Stimulated activated CD4-positive, alpha-beta T cell treated with anti-CD3 and anti-CD28 coated beads, Interleukin-12 subunit alpha, Interleukin-12 subunit beta, amount 100 ng/mL, for 4 hours (primary cell): ENCODE data around the gene TTC6.

Source experiments
- DNase-seq: peaks from one replicate; pipeline ENCODE4 v3.0.0-alpha.2; 2020

TTC6 gene

DNA sequence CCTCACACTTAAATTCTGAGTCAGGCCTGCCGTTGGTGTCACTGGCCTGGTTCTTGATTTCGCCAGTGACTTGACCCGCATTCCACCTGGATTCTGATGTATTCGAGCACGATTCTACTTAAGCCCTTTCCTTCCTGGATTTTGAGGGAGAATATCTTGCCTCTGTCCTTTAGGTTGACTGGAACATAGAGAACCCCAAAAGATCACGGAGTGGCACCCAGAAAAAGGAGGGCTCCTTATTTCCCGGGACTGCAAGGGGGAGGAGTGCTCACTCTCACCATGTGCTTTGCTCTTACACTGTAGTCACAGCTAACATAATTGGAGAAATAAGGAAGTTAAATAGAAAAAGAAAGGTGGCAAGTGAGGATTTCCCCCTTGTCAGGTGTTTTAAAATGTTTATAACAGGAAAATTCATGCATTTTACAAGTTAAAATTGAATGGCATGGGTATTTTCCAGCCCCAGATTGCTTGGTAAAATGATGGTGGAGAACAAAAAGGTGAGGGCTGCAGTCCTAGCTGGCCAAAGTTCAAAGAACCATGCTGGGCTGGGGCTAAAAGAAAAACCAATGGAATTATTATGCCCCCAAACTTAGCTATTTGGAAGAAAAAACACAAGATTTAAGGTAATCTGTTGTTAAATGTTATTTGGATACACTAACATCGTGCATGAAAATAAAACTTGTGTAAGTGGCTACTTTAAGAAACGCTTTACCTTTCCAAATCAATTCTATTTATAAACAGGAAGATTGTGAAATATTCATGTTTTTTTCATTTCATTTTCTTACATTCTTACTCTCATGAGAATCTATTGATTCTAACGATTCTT, 9.2 kb upstream of the TTC6 start:
- DNase-seq: no peak

- no peak for DNase-seq
These were observed 8.7 kb upstream of the TTC6 start for GRCh38 chr14:37586797-37587130.

- DNase-seq: no peak
These were observed 8.2 kb upstream of the TTC6 start for GRCh38 chr14:37587131-37587803.

GRCh38 chr14:37587881-37588666, 7.4 kb upstream of the TTC6 start:
- no peak for DNase-seq

DNA sequence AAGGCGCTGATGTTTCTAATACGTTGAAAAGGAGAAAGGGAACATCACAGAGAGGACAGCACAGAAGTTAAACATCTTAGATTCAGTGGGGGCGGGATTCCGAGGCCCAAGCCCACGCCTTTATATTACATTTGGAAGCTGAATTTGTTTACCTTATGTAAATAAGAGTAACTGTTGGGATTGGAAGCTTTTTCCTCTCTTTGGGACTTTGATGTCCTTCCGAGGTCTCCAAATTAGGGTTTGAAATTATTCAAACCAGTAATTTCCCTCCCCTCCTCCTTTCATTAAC, 6.8 kb upstream of the TTC6 start:
- no peak for DNase-seq

DNA sequence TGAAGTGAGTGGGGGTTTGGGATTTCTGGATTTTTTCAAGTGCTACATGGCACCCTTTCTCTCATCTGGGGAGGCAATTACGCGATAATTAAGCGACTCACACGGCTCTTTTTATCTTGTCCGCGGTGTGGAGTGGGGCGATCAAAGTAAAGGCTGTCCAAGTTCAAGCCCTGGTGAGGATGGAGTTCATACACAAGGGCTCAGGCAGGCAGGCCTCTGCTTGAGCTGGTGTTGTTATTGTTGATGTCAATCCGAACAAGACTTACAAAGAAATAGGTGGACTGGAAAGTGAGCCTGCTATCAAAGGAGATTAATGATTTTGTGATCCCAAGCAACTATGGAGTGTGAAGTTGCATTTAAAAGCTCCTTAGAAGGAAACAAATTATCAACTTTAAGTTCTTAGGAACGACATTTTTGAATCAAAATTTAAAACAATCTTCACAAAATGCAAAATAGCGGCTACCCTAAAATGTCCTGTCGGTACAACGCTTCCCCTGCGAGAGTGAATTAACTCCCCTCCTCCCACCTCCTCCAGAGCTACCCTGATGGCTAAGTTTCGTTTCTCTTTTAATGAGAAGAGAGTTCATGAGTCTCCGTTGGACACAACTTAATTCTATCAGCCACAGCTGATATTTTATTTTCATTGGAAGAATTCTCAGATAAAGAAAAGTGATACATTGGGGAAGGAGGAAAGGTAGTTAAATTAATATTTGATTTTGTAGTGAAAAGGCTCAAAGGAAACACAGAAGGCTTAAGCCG, 6.3 kb upstream of the TTC6 start:
- DNase-seq: no peak

- DNase-seq: no peak
These were observed 5.6 kb upstream of the TTC6 start for GRCh38 chr14:37589715-37590427.

GRCh38 chr14:37590428-37591139, 4.8 kb upstream of the TTC6 start:
- no peak for DNase-seq

- DNase-seq: no peak
These were observed 4.0 kb upstream of the TTC6 start for GRCh38 chr14:37591311-37591940.

DNA sequence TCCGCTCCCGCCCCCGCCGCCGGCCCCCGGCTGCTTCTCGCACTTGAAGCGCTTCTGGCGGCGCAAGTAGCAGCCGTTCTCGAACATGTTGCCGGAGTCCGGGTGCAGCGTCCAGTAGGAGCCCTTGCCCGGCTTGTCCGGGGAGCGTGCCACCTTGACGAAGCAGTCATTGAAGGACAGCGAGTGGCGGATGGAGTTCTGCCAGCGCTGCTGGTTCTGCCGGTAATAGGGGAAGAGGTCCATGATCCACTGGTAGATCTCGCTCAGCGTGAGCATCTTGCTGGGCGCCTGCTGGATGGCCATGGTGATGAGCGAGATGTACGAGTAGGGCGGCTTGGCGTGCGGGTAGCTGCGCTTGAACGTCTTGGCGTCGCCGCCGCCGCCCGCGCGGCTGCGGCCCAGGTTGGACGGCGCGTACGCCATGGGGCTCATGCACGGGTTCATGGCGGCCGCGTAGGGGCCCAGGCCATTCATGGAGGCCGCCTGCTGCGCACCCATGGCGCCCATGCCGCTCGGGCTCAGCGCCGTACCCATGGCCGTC, 3.4 kb upstream of the TTC6 start:
- no peak for DNase-seq

GRCh38 chr14:37592482-37593408, 2.7 kb upstream of the TTC6 start:
- DNase-seq: no peak

DNA sequence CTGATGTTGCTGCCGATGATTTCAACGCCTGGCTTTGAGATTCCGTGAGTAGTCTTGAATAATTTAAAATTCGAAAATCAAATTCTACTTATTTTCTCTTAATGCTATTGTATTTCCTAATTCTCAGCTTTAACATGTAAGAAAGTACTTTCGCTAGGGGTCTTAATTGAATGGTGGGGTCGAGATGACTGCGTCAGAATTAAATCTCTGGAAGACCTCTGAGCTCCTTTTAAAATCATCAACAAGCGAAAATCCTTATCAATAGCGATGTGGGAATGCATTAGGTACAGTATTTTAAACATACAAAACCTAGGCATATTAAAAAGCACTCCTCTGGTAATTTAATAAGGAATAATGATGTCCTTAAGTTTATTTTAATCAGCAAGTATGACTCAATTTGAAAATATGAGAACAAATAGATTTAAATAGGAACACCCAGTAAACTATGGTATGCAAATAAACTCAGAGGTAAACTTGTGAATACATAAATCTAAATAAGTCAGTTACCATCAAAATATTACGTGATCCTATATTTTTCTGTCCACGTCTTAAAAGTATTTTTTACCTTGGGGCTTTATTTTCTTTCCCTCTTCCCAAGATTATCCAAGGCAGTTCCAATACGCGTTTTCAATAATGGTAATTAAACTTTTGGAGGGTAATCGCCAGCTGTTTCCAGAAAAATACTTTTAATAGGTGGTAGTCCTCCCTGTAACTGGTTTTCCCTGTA, 1.8 kb upstream of the TTC6 start:
- DNase-seq: no peak

- DNase-seq: no peak
These were observed 1.0 kb upstream of the TTC6 start for GRCh38 chr14:37594238-37594970.

DNA sequence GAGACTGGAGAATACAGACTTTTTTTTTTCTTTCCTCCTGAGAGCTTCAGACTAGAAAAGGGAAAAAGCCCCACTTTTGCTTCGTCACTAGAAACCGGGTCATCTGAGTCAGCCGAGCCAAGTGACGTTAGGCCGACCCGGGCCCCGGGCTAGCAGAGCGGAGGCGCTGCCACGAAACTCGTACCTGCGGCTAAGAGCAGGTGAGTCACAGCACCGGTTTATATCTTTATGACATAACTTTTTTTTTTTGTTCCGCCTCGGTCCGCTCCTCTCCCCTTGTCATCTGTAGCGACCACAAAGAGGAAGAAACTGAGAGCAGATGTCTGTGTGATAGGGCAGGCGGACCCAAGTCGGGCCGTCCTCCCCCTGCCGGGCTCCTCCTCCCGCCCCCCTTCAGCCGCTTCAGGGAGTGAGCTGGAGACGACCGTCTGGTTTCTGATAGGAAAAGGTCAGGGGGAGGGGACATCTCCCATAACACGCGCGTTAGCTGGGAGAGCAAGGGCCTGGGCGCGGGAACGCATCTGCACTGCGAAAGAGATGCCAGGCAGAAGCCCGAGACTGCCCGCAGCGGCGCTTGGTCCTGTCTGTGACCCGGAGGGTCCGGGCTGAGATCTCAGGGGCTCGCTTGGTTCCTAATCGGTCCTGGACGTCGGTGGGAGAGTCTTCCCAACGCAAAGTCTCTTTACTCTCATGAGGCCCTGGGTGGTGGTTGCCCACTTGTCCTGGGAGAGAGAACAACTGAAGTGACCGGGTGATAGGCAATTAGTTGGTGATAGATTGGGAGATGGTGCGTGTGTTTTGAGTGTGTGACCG, 586 bp downstream of the TTC6 start:
- peak; percentile 65 for DNase-seq

GRCh38 chr14:37596790-37597472, 1.5 kb downstream of the TTC6 start:
- DNase-seq: no peak

GRCh38 chr14:37597538-37597913, 2.1 kb downstream of the TTC6 start:
- DNase-seq: no peak
